H1 (cell line): ENCODE results near the gene PLCL1. TPM values are rescaled to one million over a fixed set of nuclear protein-coding genes. Genes with fewer than 3 reads are reported as not detected.

Experiments
- ATF2 ChIP-seq: IDR thresholded peaks from 2 replicates; pipeline ENCODE4 v1.6.1; 2012; ENCODE audit warnings: low read length, inconsistent platforms
- CHD1 ChIP-seq: IDR thresholded peaks from 2 replicates; pipeline ENCODE4 v1.6.1; 2012; ENCODE audit warnings: low read depth, low read length, improper control_type of control experiment
- RXRA ChIP-seq: IDR thresholded peaks from 2 replicates; pipeline ENCODE4 v1.6.1; 2011; ENCODE audit warnings: low read depth, mild to moderate bottlenecking, low read length, moderate library complexity; ENCODE audit not compliant: insufficient read depth
- USF2 ChIP-seq: IDR thresholded peaks from 2 replicates; pipeline ENCODE4 v1.6.1; 2011; ENCODE audit warnings: low read length, improper control_type of control experiment
- polyA plus RNA-seq, 7 experiments: library from polyadenylated mRNA; depleted of rRNA in 3 of 7; stranded (reverse) in 5 of 7; unstranded in 2 of 7; fragments of >200 nt in 5 of 7; fragments of 200-250 nt in 2 of 7; gene quantifications; 1 replicate in 5 of 7; 2 replicates in 1 of 7; 4 replicates in 1 of 7; pipeline versions ENCODE4 v1.2.1 to v1.2.3, GENCODE V29; 2011 to 2013; ENCODE audit warnings: missing spikeins in 2 of 7, mixed read lengths in 2 of 7
- total RNA-seq: library from RNA; stranded (reverse); fragmentation: NEBNext Ultra II Directional; extraction: Animal tissue kit (Norgen Biotek cat#: 25700); gene quantifications from 2 replicates; pipeline ENCODE4 v1.2.1, GENCODE V29; 2021

Gene PLCL1
- total and polyA plus RNA-seq, 2 of the 8 experiments (the other 6 are each of a cell fraction or from before 2014, with no cell fraction given): not detected

GRCh38 chr2:197985029-197985638 lies 180.7 kb downstream of the PLCL1 start (continued):
- TF ChIP-seq USF2 (no peak), CHD1 (no peak), ATF2 (no peak), RXRA (no peak)
- TF ChIP-seq, all 59 proteins: peak for 0
